D341Med (cell line): ENCODE data around the gene KRT77.
"Not testable (repeated sequence)": the region's sequence is repeated elsewhere in the genome, so short reads cannot be mapped to it uniquely, and the experiment has no call there.

Experiments
- DNase-seq: peaks from one replicate; pipeline ENCODE4 v3.0.0; 2012; ENCODE audit warnings: low spot score

KRT77 gene

DNA sequence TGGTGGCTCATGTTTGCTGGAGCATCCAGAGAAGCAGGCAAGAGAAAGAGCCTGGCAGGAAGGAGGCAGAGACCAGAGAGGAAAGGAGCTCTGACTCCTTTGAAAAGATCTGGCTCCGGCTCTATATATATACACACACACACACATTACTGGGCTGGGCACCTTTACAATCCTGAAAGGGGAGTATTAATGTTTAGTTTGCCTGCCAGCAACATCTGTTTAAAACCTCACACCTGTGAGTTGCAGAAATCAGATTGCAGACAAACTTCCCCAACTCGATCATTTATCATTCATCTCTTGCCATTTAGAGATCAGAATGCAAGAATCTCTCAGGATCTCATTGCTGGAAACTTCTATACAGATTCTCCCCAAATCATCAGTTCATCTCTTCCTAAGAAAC is at the start of gene KRT77:
KRT77 (minus strand) TSS at position 101 of the 400 bp plus-strand sequence; CDS start at position 11, 90 bp downstream.
- no peak for DNase-seq

DNA sequence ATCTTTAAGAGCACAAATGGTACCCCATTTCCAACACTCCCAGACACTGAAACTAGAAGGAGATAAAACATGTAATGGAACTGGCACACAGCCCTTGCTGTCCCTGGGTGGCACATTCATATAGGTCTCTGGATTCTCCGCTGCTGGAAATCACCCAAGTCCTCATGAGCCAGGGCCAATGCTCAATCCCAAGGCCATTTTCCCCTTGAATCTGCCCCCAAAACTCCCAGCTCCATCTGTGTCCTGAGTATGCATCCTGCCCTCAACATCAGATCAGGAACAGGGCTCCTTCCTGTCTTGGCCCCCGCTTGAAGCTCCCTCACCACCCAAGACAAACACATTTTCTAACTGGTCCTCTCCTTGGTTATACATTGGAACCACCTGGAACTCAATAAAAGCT is 49.2 kb upstream of the KRT77 start:
- DNase-seq = no peak

DNA sequence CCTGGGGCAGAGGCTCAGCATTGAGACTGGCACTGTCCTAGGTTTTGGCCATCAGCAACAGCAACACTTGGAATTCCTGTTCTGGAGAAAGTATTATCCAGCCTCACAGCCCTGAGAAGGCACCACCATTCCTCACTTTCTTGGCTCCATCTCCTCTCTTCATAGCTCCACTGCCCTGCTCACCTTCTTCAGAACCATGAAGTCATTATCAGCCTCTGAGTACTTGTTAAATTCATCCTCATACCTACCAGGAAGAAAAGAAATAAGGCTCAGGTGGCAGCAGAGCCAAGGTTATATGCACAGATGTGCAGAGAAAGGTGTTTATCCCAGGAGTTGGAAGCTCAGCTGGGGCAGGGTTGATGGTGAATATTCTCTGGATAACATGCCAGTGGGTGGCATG is 48.5 kb upstream of the KRT77 start:
- no peak for DNase-seq

DNA sequence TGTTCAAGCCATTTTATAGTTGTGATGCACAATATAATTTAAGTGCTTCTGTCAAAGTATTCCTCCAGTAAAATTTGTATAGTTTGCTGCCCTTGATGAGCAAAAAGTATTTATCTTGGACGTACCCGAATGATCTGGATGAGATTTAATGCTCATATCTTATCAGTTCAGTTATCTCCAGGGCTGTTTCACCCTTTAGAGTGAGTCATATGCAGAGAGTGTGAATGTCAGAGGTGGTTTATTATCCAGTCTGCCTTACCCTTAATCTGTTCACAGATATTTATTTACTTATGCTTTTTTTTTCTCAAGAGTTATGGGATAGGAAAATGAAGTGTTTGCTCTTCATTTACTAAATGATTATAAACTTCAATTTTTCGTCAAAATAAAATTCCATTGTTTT is 47.2 kb upstream of the KRT77 start:
- DNase-seq = not testable (repeated sequence)

DNA sequence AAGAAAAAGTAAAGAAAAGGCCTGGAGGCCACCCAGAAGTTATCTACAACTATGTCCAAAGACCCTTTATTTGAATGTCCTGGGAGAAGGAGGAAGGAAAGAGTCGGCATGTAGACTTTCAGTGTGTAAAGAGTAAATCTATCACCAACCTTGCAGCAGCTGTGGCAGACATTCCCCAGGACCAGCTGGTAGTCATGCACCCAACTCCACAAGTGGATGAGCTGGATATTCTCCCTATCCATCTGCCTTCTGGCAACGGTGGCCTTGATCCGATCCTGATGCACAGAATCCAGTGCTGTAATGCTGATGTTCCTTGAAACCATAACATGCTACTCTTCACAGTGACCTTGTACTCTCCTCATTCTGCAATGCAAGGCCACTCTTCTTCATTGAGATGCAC is 46.5 kb upstream of the KRT77 start:
- DNase-seq = no peak

DNA sequence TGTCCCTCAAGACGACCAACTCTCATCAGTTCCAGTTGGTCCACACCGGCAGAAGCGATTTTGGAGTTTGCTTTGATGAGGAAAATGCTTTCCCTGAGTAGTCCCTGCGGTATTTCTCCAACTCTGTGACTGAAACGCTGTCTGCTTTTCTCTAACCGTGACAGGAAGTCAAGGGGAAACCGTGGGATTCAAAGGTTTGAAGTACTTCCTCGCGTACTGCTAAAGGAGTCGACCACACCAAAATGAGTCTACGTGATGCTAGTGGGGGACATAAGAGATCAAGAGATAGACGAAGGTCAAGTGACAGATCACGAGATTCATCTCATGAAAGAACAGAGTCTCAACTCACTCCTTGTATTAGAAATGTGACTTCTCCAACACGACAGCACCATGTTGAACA is 45.3 kb upstream of the KRT77 start:
- DNase-seq = no peak

DNA sequence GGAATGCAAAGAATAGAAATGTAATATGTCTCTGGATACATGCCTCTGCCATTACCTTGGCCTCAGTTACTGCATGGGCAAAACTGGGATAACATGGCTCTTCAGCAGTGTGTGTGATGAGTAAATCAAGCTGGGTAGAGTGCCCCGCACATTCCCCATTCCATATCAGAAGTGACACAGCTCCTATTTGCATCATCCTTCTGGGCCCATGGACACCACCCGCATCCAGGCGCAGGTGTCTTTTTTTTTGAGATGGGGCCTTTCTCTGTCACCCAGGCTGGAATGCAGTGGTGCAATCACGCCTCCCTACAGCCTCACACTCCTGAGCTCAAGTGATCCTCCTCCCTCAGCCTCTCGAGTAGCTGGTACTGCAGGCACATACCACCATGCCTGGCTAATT is 42.2 kb upstream of the KRT77 start:
- DNase-seq = no peak

DNA sequence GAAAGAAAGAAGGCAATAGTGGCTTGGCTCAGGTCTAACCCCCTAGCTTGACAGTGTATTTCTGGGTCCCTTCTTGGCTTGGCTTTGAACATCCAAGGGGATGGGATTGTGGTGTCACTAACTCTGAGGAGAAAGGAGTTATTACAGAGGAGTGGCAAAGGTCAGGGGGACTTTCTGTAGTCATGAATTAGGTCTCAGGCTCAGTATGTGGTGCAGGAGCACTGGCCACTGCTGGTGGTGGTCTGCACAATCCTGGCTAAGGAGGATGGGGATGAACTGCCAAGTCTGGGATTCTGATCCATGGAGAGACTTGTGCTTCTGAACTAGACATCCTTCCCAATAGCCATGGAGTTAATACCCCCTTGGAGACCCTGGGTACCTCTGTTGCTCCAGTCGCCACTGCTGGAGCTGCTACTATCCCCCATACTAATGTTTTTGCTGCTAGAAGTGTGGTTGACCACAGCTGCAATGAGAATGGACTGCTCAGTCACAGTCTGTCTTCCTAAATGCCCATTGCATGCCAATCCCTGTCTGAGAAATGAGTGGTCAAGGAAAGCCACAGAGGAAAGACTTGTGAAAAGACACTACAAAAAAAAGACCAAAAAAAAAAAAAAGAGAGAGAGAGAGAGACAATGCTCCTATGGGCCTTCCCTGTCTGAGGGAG is 41.3 kb upstream of the KRT77 start:
- DNase-seq = no peak

DNA sequence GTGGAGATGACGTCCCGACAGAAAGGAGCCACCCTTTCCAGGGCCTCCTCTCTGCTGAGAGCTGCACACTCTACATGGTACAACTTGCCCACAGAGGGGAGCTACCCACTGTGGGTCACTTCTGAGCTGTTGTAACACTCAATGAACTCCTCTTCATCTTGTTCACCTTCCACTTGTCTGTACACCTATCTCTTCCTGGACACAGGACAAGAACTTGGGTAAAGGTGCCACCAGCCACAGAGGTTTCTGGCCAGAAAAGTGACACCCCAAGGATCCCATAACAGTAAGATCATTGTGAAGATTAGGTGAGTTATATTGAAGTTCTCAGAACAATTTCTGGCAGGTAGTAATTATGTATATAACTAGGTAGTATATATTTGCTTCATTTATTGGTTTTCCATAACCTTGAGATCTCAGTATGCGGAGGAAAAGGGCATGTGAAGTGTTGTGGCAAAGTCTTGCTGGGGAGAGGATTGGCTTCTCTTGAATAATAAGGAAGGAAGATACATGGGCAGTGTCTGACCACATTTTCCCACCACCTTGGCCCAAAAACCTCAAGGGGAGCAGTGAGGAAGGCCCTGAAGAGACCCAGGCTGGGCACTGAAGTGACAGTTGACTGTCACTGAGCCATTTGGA is 39.6 kb upstream of the KRT77 start:
- DNase-seq = no peak

DNA sequence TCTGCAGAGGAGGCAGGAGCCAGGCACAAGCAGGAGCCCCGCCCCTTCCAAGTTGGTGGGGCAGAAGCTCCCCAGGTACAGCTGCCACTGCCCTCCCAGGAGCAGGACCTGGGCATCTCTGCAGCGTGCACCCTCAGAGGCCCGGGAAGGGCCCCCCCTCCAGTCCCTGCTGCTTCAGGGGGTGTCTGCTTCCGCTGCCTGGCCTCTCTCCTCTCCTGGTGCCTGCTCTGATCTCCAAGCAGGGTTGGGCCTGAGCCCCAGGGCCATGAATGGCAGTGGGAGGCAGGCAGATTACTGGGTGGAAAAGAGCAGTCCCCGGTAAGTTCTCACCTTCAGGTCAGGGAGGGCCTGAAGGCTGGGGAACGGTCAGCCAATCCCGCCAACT is 38.9 kb upstream of the KRT77 start:
- no peak for DNase-seq

DNA sequence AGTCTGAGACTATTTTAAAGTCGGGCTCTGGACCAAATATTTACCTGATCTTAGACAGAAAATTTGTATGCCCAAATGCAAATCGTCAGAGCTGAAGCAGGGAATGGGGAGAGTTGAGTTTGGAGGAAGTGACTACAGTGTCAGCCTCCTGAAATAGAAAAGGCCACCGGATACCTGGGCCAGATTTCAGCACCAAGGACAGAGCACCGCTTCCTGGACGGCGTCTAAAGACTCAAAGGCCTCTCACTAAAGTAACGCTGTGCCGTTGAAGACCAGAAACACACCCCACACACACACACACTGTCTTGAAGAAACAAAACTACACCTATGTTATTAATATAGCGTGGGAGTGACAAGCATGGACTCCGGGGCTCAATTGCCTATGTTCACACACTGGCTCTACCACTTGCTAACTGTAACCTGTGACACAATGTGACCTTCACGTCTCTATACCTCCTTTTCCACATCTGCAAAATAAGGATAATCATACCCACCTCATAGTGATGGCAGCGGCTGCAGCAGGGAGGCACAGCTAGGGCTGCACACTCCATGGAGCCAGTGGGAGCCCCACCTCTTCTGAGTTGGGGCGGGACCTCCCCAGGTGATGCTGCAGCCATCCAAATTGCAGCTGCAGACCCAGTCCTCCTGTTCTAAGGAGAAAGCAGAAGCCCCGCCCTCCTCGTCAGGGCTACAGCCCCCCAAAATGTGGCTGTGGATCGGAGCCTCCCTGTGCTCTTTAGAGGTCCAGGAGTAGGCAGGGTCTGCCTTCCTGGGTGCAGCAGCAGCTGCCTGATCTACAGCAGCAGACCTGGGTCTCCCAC is 38.3 kb upstream of the KRT77 start:
- no peak for DNase-seq

DNA sequence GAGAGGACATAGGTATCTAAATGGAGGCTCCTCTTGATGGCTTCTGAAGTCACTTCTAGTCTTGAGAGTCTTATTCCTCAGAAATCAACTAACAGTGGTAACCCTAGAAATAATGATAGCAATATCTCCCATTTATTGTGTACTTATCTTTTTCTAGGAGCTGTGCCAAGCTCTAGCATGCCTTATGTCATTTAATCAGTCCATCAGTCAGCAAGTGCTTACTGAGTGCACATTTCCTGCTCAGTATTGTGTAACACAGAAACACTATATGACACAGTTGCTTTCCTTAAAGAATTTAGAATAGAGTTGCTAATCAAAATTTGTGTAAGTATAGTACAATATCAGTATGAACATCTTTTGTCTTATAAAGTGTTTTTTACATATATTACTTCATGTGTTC is 37.3 kb upstream of the KRT77 start:
- DNase-seq = no peak

DNA sequence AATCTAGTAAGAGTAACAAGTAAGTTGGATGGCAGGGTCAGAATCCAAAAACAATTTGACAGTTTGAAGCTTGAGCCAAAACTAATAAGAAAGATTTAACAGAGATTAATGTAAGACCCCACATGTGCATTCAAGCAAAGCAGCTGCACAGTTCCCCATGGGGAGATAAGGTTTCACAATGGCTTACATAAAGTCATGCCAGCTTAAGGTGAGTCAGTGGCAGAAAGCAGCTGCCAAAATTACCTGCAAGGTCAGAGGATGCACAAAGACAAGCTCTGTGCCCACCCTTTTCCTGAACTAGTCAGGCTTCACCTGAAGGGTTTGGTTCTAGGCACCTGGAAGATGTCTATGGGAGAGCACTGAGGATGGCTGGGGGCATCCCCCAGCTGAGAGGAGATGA is 36.6 kb upstream of the KRT77 start:
- DNase-seq = no peak

DNA sequence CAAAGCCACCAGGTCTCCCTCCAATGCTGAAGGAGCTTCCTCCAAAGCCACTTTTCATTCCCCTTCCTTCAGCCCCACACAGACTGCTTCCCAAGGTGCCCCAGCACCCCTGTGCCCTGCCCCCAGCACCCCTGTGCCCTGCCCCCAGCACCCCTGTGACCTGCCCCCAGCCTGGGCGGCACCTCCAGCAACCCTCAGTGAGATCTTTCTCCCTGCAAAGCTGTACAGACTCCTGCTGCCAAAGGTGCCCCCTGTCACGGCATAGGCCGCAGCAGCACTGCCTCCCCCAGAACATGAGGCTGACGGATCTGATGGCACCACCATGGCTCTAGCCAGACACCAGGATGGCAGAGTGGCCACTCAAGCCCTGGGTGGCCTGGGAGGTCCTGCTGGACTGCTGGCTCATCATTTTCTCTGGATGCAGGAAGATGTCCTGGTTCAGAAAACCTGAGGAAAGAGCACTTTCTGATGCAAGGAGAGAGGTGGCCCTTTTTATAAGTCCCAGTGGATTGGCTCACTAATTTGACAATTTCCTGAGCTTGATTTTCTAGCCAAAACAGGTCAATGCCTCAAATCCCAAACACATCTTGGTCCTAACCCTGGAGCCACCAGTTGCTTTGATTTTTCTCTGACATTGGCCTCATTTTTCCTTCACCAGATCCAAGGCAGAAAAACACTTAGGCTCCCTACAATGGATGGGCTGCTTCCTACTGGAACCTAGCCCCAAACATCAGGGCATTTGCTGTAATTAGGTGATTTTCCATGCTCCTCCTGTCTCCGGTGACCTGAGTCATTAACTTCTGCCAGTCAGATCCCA is 32.7 kb upstream of the KRT77 start:
- no peak for DNase-seq

DNA sequence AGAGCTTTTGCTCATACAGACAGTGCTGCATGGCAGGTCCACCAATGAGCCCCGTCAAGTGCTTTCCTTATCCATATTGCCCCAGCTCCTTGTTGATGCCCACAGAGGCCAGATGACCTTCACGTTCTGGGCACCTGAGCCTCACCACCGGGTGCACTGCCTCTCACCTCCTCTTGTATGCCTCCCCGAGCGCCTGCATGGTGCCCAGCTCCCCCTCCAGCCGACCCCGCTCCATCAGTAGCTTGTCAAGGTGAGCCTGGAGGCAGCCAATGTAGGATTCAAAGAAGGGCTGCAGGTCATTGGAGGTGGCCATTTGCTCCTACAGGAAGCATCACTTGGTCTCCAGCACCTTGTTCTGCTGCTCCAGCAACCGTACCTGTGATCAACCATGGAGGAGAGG is 31.8 kb upstream of the KRT77 start:
- no peak for DNase-seq

DNA sequence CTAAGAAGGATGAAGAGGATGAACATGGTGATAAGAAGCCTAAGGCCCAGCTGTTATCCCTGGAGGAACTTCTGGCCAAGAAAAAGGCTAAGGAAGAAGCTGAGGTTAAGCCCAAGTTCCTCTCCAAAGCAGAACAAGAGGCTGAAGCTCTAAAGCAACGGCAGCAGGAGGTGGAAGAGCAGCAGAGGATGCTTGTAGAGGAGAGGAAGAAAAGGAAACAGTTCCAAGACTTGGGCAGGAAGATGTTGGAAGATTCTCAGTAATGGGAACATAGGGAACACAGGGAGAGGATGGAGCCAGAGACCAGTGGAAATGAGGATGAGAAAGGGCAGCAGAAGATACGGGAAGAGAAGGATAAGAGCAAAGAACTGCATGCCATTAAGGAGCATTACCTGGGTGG is 27.5 kb upstream of the KRT77 start:
- no peak for DNase-seq

DNA sequence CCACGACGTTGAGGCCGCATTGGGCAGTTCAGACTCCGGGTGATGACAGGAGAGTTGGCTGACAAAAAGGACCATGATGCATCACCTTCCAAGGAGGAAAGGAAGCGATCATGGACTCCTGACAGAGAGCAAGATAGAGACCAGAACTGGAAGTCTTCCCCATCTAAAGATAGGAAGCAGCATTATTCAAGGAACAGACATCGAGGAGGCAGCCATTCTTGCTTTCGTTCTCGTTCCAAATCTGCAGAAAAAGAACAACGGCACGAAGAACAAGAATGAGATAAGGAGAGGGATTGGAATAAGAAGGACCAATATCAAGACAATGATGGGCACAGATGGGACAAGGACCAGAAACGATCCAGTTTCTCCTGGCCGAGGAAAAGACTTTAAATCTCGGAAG is 27.1 kb upstream of the KRT77 start:
- DNase-seq = no peak

DNA sequence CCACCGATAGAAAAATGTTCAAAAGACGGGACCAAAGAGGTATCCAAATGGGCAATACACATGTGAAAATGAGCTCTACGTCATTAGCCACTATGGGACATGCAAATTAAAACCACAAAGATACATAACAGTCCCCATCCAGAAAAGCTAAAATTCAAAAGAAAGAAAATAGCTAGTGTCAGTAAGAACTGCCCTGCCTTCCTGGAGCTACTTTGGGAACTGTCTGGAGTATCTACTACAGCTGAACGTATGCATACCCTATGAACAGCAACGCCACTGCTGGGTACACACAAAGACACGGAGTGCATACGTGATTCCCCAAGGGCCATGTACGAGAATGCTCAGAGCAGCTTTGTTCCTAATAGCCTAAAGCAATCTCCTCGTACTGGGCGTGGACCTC is 25.8 kb upstream of the KRT77 start:
- DNase-seq = no peak

DNA sequence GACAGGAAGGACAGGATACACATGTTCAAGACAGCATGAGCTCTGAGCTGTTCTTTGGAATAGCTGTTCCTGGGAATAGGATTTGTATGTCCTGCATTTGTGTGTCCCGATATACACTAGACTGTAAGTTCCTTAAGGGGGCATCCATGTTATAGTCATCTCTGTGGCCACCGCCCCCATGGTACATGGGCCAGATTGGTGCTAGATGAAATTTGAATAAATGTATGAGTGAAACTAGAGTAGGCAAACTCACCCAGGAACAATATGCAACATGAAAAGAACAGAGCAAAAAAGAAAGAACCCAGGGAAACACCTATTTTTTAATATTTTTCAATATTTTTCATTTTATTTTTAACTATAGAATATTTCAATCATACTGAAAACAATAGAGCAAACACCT is 25.1 kb upstream of the KRT77 start:
- DNase-seq = no peak

DNA sequence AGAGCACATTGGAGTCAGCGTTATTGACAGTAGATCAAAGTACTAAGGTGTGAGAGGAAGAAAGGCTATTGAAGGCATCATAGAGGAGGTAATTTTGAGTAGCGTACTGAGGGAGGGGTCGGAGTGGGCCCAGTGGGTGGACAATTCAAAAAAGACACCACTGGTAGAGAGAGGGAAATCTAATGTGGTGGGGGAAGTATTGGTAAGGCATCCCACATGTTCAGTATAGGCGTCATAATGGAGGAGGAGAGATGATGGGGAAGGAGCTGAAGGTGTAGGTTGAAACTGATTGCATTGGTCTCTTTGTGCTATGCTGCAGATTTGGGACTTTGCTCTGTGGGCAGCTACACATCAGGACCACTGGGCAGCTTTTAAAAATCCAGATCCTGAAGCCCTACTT is 23.7 kb upstream of the KRT77 start:
- DNase-seq = no peak

DNA sequence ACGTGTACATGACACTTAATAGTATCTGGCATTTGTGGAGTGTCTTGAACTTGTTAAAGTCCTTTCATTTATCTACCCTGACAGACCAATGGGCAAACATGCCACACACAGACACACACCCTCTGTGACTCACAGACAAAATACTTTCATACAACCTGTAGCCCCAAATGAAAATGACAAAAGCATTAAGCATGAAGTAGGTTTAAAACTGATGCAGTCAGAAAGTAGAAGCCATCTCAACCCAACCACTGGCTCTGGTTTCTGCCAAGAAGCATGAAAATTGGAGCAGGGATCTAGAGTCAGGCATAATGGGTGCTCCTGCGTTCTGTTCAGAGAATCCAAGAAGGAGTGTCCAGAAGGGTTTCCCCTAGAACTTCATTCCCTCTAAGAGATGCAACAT is 23.1 kb upstream of the KRT77 start:
- no peak for DNase-seq

DNA sequence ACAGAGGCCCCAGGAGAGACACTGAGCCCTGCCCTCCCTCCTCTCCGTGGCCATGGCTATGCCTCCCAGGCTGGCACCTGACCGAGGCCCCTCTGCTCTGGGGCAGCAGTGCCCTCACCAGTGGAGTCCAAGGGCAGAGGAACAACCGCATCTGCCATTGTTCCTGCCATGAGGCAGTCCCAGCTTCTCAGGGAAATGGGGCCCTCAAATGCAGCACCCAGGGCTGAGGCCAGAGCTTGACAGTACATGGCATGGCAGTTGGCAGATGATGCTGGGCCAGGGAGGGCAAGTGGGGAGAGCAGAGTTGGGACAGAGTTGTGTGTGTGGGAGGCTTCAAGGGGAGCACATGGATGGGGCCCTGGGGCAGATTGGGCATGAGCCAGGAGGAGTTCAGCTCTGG is 21.1 kb upstream of the KRT77 start:
- no peak for DNase-seq

DNA sequence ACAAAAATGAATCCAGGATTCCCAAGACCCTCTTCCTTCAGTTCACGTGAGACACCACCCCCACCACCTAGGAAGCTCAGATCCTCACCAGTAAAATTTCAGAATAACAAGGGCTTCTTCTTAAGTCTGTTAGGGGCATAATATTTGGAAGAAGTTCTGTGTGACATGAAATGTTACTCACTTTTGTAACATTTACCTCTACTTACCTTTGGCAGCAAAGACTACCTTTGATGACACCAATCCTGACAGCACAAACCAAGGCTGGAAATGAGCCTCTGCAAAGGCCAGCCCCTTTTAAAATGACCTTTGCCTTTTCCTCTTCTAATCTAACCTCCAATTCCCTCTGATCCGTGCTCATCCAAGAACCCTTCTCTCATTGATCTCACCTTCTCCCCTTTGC is 19.4 kb upstream of the KRT77 start:
- no peak for DNase-seq
